ENCODE data around the gene CCDC160. TPM values are rescaled to one million over a fixed set of nuclear protein-coding genes. Genes with fewer than 3 reads are reported as not detected.

The CCDC160 gene
- total RNA-seq, 1 experiment from 2014 or later: 0.33 TPM

DNA sequence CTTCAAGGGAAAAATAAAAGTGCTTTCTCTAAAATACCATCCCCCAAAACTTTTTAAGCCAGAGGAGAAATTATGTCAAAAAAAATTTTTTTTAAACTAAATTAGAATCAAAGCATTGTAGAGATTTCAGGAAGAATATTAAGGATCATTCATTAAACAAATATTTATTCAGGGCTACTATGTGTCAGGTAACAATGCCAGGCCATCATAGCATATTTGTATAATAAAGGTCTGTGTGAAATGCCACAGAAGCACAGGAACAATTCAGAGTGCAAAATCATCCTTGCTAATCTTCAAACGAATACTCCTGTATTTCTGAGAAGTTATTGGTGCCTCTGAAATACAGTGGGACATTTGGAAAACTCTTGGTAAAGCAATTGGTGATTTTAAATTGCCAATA, 2.0 kb downstream of the CCDC160 start:
- H3K27ac ChIP-seq (ENCODE audit: low read length): peak overlapping the region; percentile 26
- H3K4me3 ChIP-seq (ENCODE audit: low read length): no peak overlapping the region
- DNase-seq (peak; percentile 51), ATAC-seq (peak; percentile 59)
- no TSS peak for BruUV-seq (replicated peaks)
- no peaks in the 10 kb centered on the region for H3K27me3 ChIP-seq (ENCODE audit: low read length)
- ChIA-PET CTCF (no interaction called here), POLR2A (ENCODE audit: unreplicated experiment) (no interaction called here)
- no peaks in the 10 kb centered on the region for H3K36me3 ChIP-seq (ENCODE audit: low read depth, low read length)
- intact Hi-C loops (cut with micrococcal nuclease): no loop called here
- H3K79me2 ChIP-seq (ENCODE audit: low read length): no peaks in the 10 kb centered on the region
- no peaks in the 10 kb centered on the region for H4K20me1 ChIP-seq (ENCODE audit: low read length)
- H3K4me2 ChIP-seq (ENCODE audit: low read length): peak overlapping the region; percentile 9; the same call in 1 of the 2 replicates
- no peaks in the 10 kb centered on the region for H3K9me2 ChIP-seq (replicated peaks; ENCODE audit: low read length)
- H3K9ac ChIP-seq (ENCODE audit: low read length): no peak overlapping the region
- no peaks in the 10 kb centered on the region for H3K9me3 ChIP-seq (ENCODE audit: low read length)
- no peaks in the 10 kb centered on the region for H3F3A ChIP-seq (ENCODE audit: low read length, unreplicated experiment)
- TF ChIP-seq, protein P1, sequence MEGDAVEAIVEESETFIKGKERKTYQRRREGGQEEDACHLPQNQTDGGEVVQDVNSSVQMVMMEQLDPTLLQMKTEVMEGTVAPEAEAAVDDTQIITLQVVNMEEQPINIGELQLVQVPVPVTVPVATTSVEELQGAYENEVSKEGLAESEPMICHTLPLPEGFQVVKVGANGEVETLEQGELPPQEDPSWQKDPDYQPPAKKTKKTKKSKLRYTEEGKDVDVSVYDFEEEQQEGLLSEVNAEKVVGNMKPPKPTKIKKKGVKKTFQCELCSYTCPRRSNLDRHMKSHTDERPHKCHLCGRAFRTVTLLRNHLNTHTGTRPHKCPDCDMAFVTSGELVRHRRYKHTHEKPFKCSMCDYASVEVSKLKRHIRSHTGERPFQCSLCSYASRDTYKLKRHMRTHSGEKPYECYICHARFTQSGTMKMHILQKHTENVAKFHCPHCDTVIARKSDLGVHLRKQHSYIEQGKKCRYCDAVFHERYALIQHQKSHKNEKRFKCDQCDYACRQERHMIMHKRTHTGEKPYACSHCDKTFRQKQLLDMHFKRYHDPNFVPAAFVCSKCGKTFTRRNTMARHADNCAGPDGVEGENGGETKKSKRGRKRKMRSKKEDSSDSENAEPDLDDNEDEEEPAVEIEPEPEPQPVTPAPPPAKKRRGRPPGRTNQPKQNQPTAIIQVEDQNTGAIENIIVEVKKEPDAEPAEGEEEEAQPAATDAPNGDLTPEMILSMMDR (conservative IDR thresholded peaks at IDR 0.05; ENCODE audit: low read depth, low read length): no peak
- TF ChIP-seq EZH2phosphoT487 (IDR thresholded peaks at IDR 0.05; ENCODE audit: borderline replicate concordance, low read length): no peak
- no peak for TF ChIP-seq EZH2 (IDR thresholded peaks at IDR 0.05; ENCODE audit: low read length, unreplicated experiment)
- no peak overlapping the region for H2AFZ ChIP-seq (ENCODE audit: low read length)
- peaks cover 33% of the 10 kb centered on the region for H3K4me1 ChIP-seq (ENCODE audit: insufficient read depth, low read length)

DNA sequence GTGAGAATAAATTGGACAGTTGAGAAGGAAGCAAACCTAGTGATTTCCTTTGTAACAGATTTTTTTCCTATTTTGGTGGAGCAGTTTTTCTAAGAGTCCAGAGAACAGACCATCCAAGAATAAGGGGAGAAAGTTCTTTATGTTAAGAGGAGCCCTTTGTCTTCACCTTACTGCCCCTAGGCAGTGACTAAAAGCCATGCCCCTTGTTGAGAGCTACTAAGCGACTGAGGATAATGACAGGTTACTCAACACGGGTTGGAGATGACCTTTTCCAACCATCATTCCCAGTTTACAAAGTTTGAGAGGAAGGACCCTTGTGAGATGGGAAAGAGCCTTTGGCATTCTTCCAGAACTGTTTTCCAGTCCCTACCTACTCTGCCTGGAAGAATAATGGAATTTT, 3.2 kb downstream of the CCDC160 start:
- ChIA-PET POLR2A (ENCODE audit: unreplicated experiment) (no interaction called here), CTCF (no interaction called here)
- Histone ChIP-seq H3K36me3 (ENCODE audit: low read depth, low read length) (no peaks in the 10 kb centered on the region), H3K4me1 (ENCODE audit: insufficient read depth, low read length) (peaks cover 42% of the 10 kb centered on the region), H2AFZ (ENCODE audit: low read length) (no peak overlapping the region), H3K9me2 (replicated peaks; ENCODE audit: low read length) (no peaks in the 10 kb centered on the region), H3K4me3 (ENCODE audit: low read length) (no peak overlapping the region), H3K9me3 (ENCODE audit: low read length) (no peaks in the 10 kb centered on the region), H3F3A (ENCODE audit: low read length, unreplicated experiment) (no peaks in the 10 kb centered on the region), H3K9ac (ENCODE audit: low read length) (no peak overlapping the region), H3K27ac (ENCODE audit: low read length) (no peak overlapping the region), H4K20me1 (ENCODE audit: low read length) (no peaks in the 10 kb centered on the region), H3K27me3 (ENCODE audit: low read length) (no peaks in the 10 kb centered on the region), H3K4me2 (ENCODE audit: low read length) (no peak overlapping the region), H3K79me2 (ENCODE audit: low read length) (no peaks in the 10 kb centered on the region)
- DNase-seq (no peak), ATAC-seq (no peak)
- no TSS peak for BruUV-seq (replicated peaks)
- TF ChIP-seq, protein P1 (conservative IDR thresholded peaks at IDR 0.05; ENCODE audit: low read depth, low read length): no peak
- no peak for TF ChIP-seq EZH2 (IDR thresholded peaks at IDR 0.05; ENCODE audit: low read length, unreplicated experiment)
- no peak for TF ChIP-seq EZH2phosphoT487 (IDR thresholded peaks at IDR 0.05; ENCODE audit: borderline replicate concordance, low read length)
- intact Hi-C loops (cut with micrococcal nuclease): no loop called here

- no TSS peak for BruUV-seq (replicated peaks)
- no peak overlapping the region for H2AFZ ChIP-seq (ENCODE audit: low read length)
- no peaks in the 10 kb centered on the region for H3K36me3 ChIP-seq (ENCODE audit: low read depth, low read length)
- DNase-seq (no peak), ATAC-seq (no peak)
- H3K9me3 ChIP-seq (ENCODE audit: low read length): no peaks in the 10 kb centered on the region
- peaks cover 49% of the 10 kb centered on the region for H3K4me1 ChIP-seq (ENCODE audit: insufficient read depth, low read length)
- intact Hi-C loops (cut with micrococcal nuclease): no loop called here
- no peak overlapping the region for H3K4me3 ChIP-seq (ENCODE audit: low read length)
- H3K4me2 ChIP-seq (ENCODE audit: low read length): no peak overlapping the region
- no peak overlapping the region for H3K27ac ChIP-seq (ENCODE audit: low read length)
- no peaks in the 10 kb centered on the region for H3F3A ChIP-seq (ENCODE audit: low read length, unreplicated experiment)
- no peaks in the 10 kb centered on the region for H3K27me3 ChIP-seq (ENCODE audit: low read length)
- H3K79me2 ChIP-seq (ENCODE audit: low read length): no peaks in the 10 kb centered on the region
- no peaks in the 10 kb centered on the region for H4K20me1 ChIP-seq (ENCODE audit: low read length)
- POLR2A ChIA-PET (ENCODE audit: unreplicated experiment): no interaction called here
- no peak overlapping the region for H3K9ac ChIP-seq (ENCODE audit: low read length)
- H3K9me2 ChIP-seq (replicated peaks; ENCODE audit: low read length): no peaks in the 10 kb centered on the region
- TF ChIP-seq EZH2 (IDR thresholded peaks at IDR 0.05; ENCODE audit: low read length, unreplicated experiment): no peak
- no peak for TF ChIP-seq EZH2phosphoT487 (IDR thresholded peaks at IDR 0.05; ENCODE audit: borderline replicate concordance, low read length)
- TF ChIP-seq, protein P1 (conservative IDR thresholded peaks at IDR 0.05; ENCODE audit: low read depth, low read length): no peak
- CTCF ChIA-PET: no interaction called here
These were observed 5.1 kb downstream of the CCDC160 start for GRCh38 chrX:134241960-134242619.
